Activated CD4-positive, alpha-beta T cell treated with anti-CD3 and anti-CD28 coated beads, Interleukin-10, Interleukin-2, amounts not matched to agents 100 ng/mL and 50 ng/mL, durations not matched to agents 16 hours and 8 hours (primary cell): Measurements from ENCODE around the gene SLC22A23.

Experiments
- DNase-seq: peaks from one replicate; pipeline ENCODE4 v3.0.0-alpha.2; 2020

The SLC22A23 gene

GRCh38 chr6:3471711-3472110 is 14.9 kb upstream of the SLC22A23 start:
- no peak for DNase-seq

DNA sequence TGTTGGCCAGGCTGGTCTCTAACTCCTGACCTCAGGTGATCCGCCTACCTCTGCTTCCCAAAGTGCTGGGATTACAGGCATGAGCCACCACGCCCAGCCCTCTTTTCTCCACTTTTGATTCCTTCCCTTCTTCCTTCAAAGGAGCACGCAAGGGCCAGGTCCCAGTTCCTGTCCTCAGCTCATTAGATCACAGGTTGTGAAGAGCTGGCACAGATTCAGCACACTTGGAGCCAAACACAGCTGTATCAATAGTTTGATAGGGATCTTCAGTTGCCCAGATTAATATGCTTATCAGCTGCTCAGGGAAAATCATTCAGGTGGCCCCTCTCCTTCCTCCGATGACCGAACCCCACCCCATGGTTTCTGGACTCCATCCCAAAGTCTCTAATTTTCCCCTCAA is 14.4 kb upstream of the SLC22A23 start:
- DNase-seq, result no peak

DNA sequence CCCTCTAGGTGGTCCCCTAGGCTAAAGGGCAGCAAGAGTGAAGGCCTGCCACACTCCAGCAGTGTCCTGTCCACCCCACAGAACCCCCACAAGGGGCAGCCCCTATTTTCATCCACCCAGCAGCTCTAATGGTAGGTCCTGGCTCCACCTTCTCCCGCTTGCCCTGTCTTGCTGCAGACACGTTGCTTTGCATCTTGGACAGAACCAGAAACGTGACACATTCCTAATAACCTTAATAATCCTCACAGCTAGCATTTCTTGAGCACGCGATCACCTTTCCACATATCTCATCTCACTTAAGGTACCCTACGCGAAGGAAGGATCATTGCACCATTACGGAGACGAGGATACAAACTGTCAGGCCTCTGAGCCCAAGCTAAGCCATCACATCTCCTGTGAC is 11.7 kb upstream of the SLC22A23 start:
- no peak for DNase-seq

DNA sequence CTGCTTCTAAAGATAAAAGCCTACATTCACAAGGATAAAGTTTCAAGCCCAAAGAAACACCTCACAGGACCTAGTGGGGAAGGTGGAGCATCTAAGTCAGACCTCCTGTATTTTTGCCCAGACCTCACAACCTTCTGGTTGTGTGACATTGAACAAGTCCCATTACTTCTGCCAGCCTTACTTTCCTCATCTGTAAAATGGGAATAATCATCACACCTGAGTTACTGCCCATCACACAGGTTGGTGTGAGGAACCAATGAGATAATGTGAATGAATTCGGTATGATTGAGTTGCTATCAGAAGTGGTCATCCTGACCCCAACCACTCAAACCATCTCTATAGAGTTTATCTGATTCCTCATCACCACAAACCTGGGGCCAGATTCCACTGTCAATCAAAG is 11.1 kb upstream of the SLC22A23 start:
- DNase-seq, result no peak

DNA sequence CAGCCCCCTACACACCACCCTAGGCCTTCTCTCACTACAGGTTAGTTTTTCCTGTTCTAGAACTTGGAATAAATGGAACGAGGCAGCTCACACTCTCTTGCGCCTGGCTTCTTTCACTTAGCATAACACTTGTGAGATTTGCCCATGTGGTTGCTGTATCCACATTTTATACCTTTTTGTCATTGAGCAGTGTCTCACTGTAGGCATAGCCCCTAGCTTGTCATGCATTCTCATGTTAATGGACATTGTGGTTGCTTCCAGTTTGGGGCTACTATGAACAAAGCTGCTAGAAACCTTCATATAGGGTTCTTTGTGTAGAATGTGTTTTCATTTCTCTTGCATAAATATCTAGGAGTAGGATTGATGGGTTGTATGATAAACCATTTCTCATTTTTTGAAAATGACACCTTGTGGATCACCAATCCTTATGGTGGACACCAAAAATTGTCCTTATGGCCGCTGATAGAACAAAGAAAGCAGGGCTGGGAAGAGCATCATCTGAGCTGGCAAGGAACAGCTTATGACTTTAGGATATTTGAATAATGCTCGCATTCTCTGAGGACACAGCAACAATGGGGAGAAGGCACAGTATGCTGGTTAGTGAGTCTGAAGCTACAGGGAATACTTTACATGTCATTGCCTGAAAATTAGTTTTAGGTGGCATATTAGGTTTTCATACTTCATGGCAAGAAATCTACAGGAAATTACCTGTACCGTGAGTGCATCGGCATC is 9.8 kb upstream of the SLC22A23 start:
- DNase-seq, result no peak

DNA sequence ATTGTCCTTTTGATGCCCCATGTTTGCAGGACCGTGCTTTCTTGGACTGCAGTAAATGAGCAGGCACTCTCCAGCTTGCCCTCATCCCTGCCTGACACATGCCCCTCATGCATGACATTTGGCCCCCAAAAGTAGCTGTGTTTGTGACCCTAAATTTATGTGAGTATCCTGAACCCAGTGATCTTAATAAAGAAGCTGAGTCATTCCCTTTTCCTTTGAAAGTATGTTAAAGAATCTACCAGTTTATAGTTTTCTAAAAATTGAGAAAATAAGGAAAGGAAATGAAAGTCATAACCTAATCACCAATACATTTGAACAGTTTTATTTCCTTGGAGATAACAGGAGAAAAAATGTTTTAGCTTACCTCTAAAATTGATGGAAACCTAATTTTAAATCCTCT is 3.4 kb upstream of the SLC22A23 start:
- no peak for DNase-seq

DNA sequence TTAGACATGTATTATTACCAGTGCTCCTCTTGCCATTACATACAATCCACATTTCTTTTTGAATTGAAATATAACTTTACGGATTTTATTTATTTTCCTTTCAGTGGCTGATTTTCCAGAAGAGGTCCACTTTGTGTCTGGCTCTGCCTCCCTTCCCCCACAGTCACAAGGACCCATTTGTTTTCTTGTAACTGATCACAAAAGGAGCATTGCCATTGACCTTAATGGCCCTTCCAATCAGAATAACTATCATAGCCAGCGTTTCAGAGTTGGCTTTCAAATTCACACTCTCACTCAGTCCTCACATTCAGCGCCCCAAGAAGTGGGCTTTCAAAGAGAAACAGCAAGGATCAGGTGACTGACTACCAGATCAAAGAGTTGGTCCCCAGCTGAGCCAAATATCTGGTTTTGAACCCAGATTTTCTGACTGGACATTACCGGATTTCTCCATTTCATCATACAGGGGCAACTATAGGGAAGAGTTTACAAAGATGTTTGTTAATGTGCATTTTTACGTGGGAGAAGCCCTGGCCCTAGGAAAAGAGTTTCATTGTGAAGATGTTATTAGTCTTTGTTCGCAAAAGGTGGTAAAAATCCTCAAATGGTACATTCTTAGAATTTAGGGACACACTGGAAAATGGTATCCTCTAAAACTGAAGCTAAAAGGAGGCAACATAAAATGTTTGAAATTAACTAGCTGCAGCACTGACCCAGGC is 2.0 kb upstream of the SLC22A23 start:
- no peak for DNase-seq

DNA sequence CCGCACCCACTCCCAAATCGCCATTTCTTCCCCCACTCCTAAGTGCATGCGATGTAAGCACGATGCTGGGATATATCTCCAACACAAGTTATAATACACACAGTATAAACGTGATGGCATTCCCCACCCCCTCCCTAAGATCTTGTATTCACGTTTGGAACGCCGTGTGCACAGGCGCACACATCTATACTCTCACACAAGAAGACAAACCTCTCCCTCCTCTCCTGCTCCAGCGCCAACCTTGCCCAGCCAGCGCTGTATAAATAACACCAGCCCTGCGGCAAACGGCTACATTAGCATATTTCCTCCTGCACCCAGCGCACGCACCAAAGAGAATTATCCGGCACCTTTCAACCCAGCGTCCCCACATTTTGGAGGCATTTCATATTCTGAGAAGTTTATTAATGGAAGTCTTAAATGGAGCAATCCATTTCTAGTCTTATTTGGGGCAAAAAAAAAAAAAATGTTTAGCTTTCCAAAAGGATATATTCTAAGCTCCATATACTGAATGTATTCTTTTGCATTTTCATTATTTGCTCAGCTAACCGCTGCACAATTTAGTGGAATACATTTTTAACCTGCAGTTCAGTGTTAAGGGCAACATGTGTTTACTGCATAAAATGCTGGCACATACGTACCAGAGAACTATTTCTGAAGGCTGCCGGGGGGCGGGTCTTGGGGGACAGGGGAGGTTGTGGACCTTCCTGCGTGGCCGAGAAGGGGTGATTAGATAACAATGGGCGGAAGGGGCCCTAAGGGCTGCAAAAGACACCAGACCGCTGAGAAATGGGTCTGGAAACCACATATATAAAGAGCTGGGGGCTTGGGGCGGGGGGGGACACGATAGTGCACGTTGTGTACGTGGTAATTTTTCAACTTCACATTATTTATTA is 1.1 kb upstream of the SLC22A23 start:
- no peak for DNase-seq

GRCh38 chr6:3456395-3456897 is 404 bp downstream of the SLC22A23 start:
- DNase-seq, result no peak

DNA sequence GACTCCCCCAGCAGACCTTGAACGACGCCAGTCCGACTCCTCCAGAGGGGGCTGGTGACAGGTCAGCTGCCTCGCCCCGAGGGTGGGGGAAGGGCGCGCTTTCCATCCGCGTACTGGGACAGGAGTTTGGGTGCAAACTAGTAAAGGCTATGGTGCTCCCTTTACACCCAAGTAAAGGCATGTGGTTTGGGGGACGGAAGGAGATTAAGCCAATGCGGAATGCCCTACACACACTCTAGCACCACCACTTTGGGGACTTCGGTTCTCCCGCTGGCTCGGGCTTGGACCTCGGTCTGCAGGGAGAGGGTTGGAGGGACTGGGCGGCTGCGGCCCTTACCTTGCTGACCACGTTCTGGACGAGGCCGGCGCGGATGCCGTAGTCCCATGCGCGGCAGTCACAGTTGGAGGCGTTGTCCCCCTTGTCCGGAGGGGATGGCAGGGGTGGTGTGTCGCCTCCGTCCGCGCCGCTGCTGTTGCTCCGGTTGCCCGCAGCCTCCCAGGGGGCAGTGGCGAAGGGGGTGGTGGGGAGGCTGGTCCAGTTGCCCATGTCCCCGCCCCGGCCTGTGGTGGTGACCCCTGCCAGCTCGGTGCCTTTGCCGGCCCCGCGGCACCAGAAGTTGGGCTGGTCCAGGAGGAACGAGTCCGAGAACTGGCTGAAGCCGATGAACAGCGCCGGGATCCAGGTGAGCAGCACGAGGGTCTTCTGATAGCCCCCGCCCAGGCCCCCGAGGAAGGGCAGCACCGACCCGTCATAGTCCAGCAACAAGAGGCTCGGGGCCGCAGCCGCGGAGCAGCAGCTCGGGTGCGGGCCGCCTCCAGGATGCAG is 1.1 kb downstream of the SLC22A23 start:
- DNase-seq, result no peak

DNA sequence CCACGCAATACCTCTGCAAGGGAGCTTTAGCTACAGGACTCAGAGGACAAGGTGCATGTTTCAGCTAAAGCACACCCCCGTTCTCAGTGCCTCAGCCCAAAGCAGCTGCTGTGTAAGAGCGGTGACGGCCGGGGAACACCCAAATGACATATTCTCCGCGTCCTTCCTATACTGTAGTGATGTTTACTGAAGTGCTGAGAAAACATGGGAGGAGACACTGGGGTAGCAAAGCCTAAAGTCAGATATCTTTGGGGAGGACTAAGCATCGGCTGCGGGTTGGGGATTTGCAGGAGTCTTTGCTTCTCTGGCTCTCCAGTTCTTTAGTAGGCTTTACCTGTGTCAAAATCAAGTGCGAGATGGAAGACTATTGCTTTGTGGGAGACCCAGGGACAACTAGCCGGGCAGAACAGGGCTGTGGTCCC is 1.7 kb downstream of the SLC22A23 start:
- no peak for DNase-seq

DNA sequence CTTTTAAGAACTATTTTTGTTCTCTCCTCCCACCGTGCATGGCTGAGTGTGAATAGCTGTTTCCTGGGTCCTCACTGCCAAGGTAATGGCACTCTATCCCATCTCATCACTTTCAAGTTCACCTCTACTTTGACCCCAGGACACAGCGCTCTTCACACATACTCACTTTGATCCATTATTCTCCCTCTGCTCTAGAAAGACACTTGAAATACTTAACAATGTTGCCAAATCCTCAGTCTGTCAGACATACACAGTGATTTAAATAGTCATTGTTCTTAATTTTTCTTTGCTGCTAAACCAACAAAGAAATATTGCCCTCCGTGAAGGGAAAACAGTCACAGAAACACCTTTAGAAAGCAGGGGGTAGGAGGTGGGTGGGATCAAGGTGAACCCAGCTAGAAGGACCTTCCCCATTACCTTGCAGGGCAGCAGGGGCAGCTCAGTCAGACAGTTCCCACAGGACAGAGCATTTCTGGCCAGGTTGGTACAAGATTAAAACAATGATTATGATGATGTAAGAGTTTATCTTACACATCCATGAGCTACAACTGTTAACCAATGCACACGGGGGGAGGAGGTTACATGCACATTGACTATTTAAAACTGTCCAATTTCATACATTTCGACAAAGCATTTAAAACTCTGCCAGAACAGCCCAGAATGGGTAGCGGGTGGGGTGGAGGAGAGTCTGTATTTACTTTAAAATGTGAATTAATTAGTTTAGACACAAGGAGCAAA is 2.4 kb downstream of the SLC22A23 start:
- no peak for DNase-seq

- no peak for DNase-seq
Measured at GRCh38 chr6:3453413-3454272, 3.2 kb downstream of the SLC22A23 start.

- DNase-seq, result no peak
Measured at GRCh38 chr6:3451498-3451897, 5.4 kb downstream of the SLC22A23 start.

- DNase-seq, result no peak
Measured at GRCh38 chr6:3450888-3451287, 6.0 kb downstream of the SLC22A23 start.

DNA sequence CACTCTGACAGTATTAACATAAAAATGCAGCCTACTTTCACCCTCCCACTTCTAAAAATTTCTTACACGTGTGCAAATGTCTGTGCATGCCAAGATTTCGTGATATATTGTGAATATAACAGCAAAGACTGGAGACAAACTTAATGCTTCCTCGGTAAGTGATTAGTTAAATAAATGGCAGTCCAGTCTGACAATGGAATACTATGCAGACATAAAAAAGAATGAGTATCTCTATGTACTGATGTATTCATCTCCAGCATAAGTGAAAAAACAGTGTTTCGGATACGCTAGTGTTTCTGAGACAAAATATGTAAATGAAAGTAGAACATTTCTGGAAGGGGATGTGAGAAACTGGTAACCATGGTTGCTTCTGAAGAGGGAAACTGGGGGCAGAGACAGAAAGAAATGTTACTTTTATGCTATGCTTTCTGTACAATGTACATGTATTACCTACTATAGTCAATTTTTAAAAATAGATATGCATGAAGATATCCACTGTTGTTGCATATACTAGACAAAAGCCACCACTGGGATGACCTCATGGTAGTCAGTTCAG is 7.0 kb downstream of the SLC22A23 start:
- DNase-seq, result no peak

GRCh38 chr6:3449321-3449720 is 7.5 kb downstream of the SLC22A23 start:
- DNase-seq, result no peak

GRCh38 chr6:3447005-3447404 is 9.8 kb downstream of the SLC22A23 start:
- no peak for DNase-seq

- no peak for DNase-seq
Measured at GRCh38 chr6:3446184-3446583, 10.7 kb downstream of the SLC22A23 start.
